B cell (primary cell): Measurements from ENCODE around the gene GPER1.

Experiments used
- CTCF ChIP-seq: fragments of 200-600 bp; IDR thresholded peaks from one replicate; pipeline ENCODE4 v1.8.0; 2022; ENCODE audit warnings: antibody characterized with exemption, mild to moderate bottlenecking
- EZH2 ChIP-seq: IDR thresholded peaks from 2 replicates; pipeline ENCODE4 v1.6.1; 2012; ENCODE audit warnings: borderline replicate concordance, low read depth, mild to moderate bottlenecking, moderate library complexity, low read length; ENCODE audit not compliant: insufficient read depth, poor library complexity, severe bottlenecking

GRCh38 chr7:1086588-1087464, 1.1 kb upstream of the GPER1 start:
- TF ChIP-seq CTCF (peak; percentile 98), EZH2 (no peak)
